KBM-7 (cell line): ENCODE data around the gene FXYD5.

ENCODE experiments used
- DNase-seq: peaks from one replicate; pipeline ENCODE4 v3.0.0-alpha.2; 2015
- in situ Hi-C: fragments of 300-500 bp; cut with MboI; formaldehyde crosslinking; loops from 2 replicates; pipeline ENCODE4 v1.14.3; 2020; ENCODE audit warnings: low sequenced_read_pairs, low pct_unique_long_range_greater_than_20kb, mixed read lengths

The FXYD5 gene

DNA sequence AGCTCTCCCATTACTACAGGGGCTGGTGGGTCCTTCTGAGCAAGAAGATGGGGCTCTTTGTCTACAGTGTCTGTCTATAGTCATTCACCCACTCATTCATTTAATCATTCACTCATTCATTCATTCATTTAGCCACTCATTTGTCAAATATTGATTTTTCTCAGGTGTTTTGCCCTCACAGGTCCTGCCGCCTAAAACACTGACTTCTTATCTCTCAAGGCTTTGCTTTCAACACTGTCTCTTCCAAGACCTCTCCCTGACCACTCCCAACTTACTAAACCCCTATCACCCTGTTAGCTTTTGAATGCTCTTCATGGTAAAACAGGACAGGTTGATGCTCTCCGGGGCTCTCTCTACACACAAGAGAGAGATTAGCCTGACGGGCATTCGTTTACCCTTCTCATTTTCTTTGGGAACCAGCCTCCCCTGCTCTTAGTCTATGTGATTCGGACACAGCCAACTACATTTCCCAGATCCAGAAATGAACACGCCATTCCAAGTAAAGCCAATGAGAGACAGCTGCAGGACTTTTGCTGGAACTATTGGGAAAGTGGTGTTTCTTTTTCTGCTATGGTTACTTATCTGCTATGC, 51.3 kb downstream of the FXYD5 start:
- in situ Hi-C loops = no loop called here
- no peak for DNase-seq

DNA sequence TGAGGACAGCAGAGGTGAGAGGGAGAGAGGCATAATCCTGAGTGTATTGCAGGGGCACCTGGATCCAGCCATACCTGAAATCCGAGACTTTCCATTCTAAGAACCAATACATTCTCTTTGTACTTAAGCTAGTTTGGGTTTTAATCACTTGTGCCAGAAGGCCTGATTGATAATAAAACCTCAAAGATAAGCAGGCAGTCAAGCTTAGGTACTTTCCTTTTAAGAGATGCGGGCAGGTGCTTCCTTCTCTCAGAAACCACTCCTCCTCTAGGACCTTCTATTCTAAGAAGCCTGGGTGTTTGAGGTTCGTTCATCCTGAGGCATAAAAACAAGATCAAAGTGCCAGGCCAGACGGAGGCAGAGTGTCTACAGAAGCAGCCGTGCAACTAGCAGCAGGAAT, 51.8 kb downstream of the FXYD5 start:
- in situ Hi-C loops = no loop called here
- peak; percentile 73 for DNase-seq

DNA sequence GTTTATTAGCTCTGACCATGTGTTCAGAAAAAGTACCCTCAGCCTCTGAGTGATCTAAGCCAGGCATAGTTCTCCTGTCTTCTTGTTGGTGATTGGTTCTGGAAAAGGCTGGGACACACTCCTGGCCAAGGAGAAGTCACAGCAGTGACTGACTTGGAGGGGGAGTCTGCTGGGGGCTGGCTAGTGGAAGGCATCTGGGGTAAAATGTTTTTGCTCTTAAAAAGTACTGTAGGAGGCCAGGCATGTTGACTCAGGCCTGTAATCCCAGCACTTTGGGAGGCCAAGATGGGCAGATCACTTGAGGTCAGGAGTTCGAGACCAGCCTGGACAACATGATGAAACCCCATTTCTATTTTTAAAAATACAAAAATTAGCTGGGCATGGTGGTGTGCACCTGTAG, 52.3 kb downstream of the FXYD5 start:
- DNase-seq = no peak
- in situ Hi-C loops = no loop called here

DNA sequence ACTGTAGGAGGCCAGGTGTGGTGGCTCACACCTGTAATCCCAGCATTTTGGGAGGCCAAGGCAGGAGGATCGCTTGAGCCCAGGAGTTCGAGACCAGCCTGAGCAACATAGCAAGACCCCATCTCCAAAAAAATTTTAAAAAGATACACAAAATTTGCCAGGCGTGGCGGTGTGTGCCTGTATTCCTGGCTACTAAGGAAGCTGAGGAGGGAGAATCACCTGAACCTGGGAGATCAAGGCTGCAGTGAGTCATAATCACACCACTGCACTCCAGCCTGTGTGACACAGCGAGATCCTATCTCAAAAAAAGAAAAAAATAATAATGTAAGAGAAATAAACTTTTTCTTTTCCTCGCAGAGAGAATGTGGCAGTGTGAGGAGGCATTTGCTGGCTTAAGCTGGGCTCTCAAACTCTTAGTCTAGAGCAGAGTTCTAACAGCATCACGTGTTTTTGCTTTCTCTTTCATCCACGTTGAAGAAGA, 52.9 kb downstream of the FXYD5 start:
- in situ Hi-C loops = no loop called here
- no peak for DNase-seq

DNA sequence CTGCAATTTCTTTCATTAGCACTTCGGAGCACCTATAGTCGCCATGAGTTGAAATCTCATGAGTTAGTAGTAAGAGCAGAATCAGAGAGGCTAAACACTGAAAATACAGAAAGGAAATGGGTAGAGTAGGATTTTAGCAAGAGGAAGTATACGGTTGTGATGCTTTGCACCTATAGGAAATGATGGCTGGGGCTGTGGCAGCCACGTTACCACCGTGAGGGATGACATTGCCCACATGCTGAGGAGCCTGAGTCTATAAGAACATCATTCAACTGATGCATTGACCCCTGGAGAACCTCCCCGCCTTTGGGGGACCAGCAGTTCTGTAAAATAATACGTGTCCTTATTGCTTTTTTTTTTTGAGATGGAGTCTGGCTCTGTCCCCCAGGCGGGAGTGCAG, 53.6 kb downstream of the FXYD5 start:
- in situ Hi-C loops = no loop called here
- no peak for DNase-seq

DNA sequence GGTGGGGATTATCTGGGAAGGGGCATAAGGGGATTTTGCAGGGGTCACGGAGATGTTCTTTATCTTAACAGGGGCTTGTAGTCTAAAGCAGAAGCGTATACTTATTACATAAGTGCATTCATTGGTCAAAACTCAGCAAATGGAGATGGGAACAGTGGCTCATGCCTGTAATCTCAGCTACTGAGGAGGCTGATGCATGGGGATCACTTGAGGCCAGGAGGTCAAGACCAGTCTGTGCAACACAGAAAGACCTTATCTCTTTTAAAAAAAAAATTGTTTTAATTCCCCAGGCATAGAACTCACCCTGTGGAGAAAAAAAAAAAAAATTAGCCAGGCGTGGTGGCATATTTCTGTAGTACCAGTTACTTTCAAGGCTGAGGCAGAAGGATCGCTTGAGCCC, 55.1 kb downstream of the FXYD5 start:
- in situ Hi-C loops = no loop called here

DNA sequence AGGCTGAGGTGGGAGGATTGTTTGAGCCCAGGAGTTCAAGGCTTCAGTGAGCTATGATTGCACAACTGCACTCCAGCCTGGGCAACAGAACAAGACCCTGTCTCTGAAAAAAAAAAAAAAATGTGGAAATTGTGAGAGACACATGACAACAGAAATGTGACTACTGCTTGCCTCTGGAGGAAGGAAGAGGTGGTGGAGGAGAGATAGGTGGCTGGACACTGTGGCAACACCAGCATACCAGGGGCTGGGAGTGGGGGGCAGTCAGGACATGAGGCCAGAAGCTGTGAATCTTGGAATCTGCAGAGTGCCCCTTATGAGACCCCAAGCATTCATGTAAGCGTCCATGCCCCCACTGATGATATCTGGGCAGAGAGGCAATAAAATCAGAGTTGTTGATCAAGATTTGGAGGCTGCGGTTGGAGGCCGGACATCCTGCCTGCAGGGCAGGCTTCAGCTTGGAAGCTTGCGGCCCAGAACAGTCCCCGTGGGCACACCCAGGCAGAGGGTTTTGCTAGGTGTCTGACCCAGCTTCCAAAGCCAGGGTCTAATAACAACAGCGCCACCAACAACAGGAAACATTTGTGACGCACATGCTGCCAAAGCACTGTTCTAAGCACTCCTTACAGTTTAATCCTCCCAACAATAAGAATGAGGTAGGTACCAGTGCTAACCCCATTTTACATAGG, 57.2 kb downstream of the FXYD5 start:
- in situ Hi-C loops = no loop called here
- peak; percentile 81 for DNase-seq

More for the DNA sequence above, 55.1 kb downstream of the FXYD5 start:
- no peak for DNase-seq

DNA sequence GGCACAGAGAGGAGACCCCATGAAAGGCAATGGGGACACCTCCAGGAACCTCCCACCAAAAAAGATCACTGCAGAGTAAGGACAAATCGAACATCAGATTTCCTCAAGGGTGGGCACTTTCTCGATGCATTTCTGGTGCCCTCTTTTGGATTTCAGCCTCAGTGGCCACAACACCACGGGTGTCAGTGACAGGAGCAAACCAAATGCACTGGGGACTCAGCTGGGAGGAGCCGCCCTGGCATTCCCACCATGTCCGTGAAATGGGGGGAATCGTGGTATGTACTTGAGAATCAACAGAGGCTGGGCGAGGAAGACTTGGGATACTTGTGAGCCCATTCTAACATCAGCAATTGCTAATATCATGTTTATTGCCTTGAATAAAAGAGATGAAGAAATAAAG, 57.7 kb downstream of the FXYD5 start:
- DNase-seq = no peak
- in situ Hi-C loops = no loop called here

DNA sequence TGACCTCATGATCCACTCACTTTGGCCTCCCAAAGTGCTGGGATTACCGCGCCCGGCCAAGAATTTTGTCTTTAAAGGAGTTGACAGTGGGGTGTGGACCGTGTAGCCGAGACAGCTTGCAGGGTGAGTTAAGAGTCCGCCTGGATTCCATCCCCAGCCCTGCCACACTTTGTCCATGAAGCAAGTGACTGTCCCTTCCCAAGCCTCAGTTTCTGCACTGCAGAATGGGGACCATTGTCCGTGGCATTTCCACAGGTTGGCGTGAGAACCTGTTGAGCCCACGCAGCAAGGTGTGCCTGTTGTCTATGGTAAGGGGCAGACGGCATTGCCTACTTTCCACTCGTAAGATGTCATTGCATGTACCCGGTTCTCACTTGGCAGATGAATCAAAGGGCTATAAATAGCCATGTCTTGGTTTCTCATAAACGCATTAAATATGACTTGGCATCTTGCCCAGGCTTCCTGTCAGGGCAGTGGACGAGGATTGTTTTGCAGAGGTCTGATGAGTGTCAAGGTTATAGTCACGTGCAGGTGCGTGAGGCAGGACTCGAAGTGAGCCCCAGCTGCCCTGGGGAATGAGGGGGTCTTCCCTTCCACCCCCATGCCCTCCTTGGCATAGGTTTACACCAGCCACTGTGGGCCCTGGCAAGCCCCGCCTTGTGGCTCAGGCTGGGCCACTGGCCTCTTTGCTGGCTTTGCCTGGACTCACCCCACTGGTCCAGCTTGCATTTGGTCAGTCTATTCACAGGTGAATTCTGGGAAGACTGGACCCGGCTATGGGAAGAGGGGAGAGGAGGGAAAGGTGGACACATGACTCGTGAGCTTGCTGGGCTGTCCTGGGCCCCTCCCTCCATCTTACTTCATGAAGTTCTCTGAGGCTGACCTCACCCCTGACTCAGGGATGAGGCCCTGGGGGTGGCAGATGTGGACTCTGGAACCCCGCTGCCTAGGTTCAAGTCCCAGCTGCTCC, 59.4 kb downstream of the FXYD5 start:
- in situ Hi-C loops = no loop called here

DNA sequence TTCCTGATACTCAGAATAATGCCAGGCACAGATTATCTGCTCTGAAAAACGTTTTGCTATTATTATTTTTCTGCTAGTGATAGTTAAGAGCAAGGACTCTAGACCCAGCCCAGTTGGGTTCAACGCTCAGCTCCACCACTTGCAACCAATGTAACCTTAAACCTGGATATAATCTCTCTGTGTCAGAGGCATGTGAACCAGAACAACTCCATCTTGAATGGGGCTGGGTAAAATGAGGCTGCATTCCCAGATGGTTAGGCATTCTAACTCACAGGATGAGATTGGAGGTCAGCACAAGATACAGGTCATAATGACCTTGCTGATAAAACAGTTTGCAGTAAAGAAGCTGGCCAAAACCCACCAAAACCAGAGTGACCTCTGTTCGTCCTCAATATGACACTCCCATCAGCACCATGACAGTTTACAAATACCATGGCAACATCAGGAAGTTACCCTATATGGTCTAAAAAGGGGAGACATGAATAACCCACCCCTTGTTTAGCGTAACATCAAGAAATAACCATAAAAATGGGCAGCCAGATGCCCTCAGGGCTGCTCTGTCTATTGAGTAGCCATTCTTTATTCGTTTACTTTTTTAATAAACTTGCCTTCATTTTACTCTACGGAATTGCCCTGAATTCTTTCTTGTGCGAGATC, 60.4 kb downstream of the FXYD5 start:
- in situ Hi-C loops = no loop called here
- no peak for DNase-seq

More for the DNA sequence above, 59.4 kb downstream of the FXYD5 start:
- peak; percentile 94 for DNase-seq

DNA sequence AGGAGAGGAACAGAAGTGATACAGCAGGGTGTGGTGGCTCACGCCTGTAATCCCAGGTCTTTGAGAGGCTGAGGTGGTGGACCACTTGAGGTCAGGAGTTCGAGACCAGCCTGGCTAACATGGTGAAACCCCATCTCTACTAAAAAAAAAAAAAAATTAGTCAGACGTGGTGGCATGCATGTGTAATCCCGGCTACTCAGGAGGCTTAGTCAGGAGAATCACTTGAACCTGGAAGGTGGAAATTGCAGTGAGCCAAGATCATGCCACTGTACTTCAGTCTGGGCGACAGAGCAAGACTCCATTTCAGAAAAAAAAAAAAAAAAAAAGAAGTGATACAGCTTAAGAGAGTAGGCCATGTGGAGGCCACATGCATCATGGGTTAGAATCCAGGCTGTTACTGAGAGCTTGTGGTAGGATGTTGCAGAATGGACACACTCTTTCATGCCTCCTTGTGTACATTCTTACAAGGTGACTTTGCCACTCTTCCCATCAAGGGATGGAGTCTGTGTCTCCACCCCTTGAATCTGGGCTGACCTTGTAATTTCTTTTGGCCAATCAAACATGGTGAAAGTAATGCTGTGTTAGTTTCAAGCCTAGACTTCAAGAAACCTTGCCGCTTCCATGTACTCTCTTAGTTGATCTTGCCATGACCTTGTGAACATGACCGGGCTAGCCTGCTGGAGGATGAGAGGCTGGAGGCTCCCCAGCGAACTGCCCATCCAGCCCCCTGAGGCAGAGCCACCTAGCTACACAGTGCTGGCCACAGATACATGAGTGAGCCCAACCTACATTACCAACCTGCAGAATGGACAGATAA, 61.7 kb downstream of the FXYD5 start:
- in situ Hi-C loops = no loop called here
- no peak for DNase-seq

DNA sequence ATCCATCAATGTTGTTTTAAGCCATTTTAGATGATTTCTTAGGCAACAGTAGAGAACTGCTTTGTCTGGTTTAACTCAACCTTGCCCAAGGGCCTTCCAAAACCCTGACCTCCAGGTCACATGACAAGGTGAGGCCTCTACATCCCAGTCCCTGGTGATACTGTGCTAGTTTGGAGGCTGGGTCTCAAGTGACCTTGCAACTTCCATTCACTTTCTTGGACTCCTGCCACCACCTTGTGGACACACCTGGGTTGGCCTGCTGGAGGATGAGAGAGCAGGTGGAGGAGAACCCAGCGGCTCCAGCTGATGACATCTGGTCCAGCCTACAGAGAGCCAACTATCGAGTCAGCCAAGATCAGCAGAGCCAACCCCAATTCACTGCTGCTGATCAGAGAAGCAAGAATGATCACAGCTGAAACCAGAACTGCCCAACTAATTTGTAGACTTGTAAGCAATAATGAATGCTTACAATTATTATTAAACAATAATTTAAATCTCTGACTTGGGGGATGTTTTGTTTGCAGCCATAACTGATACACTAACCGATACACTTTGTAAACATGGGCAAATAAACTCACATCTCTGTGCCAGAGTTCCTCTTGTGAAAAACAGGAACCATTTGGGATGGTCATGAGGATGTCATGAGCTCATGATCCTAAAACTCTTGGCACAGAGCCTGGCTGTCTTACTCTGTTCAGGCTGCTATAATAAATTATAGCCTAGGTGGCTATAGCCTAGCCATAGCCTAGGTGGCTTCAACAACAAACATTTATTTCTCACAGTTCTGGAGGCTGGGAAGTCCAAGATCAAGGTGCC, 62.5 kb downstream of the FXYD5 start:
- peak; percentile 54 for DNase-seq
- in situ Hi-C loops = no loop called here

DNA sequence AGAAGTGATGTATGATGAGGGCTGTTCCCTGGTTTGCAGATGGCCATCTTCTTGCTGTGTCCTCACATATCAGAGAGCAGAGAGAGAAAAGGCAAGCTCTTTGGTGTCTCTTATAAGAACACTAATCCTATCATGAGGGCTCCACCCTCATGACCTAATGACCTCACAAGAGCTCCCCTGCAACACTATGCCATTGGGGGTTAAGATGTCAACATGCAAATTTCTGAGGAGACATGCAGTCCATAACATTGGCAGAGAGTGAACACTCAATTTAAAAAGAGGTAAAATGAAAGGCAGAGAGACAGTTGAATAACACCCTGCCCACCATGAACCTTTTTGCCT, 63.1 kb downstream of the FXYD5 start:
- in situ Hi-C loops = no loop called here
- no peak for DNase-seq

DNA sequence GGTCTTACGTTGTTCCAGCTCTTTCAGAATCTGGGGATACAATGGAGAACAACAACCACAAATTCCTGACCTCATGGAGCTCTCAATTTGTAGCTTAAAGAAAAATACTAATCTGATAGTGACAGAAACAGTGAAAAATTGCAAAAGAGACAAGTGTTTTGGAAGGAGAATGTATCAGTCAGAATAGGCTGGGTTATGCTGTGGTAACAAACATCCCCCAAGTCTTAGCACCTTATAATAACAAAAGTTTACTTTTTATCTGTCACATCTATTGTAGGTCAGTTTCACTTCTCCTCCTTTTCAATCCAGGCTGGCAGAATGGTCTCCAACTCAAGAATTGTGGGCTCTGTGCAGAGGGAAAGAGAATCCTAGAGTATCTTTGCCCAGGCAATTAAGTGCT, 64.5 kb downstream of the FXYD5 start:
- in situ Hi-C loops = no loop called here

More for the DNA sequence above, 64.5 kb downstream of the FXYD5 start:
- DNase-seq = no peak
